Activated CD4-positive, CD25-positive, alpha-beta regulatory T cell treated with anti-CD3 and anti-CD28 coated beads, Interleukin-2, amount 50 U/mL, for 24 hours (primary cell): ENCODE data around the gene ZNF816.
"Not testable (repeated sequence)": the region's sequence is repeated elsewhere in the genome, so short reads cannot be mapped to it uniquely, and the experiment has no call there.

ENCODE experiments used
- ATAC-seq, 2 donors: fragments of 150-1000 bp; cut with Tn5 transposase; one replicate each; pipeline ENCODE4 v1.10.0; 2021; ENCODE audit warnings: mild to moderate bottlenecking in 1 of 2, moderate library complexity in 1 of 2

Gene ZNF816

DNA sequence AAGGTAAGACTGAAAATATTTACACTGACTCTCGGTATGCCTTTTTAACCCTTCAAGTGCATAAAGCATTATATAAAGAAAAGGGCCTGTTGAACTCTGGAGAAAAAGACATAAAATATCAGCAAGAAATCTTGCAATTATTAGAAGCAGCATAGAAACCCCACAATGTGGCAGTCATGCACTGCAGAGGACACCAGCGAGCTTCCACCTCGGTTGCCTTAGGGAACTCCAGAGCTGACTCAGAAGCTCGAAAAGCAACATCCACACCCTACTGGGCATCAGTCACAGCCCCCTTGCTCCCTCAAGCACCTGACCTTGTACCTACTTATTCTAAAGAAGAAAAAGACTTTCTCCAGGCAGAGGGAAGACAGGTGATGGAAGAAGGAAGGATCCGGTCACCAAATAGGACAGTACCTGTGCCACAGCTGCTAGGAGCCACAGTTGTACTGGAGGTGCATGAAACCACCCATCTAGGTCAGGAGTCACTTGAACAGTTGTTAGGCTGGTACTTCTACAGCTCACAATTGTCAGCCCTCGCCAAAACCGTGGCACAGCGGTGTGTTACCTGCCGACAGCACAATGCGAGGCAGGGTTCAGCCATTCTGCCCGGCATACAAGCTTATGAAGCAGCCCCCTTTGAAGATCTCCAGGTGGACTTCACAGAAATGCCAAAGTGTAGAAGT, 2.9 kb downstream of the ZNF816 start:
- ATAC-seq, result no peak

DNA sequence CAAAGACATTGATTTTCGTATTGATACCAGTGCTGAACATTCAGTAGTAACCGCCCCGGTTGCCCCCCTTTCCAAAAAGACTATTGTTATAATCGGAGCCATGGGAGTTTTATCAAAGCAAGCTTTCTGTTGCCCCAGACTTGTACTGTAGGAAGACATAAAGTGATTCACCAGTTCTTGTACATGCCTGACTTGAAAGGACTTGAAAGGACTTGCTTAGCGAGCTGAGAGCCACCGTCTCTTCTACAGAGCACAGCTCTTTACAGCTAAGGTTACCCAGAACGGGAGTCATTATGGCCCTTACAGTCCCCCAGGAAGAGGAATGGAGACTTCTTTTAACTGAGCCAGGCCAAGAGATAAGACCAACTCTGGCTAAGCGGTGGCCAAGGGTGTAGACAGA, 5.1 kb downstream of the ZNF816 start:
- no peak for ATAC-seq

DNA sequence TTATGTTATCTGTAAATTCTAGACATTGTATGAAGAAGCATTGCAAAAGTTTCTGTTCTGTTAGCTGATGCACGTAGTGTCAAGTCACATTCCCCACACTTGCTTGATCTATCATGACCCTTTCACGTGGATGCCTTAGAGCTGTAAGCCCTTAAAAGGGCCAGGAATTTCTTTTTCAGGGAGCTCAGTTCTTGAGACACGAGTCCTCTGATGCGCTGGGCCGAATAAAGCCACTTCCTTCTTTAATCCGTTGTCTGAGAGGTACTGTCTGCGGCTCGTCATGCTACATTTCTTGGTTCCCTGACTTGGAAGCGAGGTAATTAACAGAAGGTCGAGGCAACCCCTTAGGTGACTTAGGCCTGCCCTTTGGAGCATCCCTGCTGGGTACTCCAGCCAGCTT, 5.8 kb downstream of the ZNF816 start:
- ATAC-seq, result no peak

DNA sequence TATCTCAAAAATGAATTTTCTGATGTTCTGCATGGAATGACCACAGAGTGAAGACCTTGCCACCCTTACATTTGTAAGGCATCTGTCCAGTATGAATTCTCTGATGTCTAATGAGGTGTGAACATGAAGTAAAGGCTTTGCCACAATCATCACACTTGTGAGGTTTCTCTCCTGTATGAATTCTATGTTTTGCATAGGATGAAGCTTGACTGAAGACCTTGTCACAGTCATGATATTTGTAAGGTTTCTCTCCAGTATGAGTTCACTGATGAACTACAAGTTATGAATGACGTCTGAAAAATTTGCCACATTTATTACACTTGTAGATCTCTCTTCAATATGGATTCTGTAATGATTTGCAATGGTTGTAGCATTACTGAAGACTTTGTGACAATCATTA, 13.3 kb downstream of the ZNF816 start:
- ATAC-seq, result no peak

DNA sequence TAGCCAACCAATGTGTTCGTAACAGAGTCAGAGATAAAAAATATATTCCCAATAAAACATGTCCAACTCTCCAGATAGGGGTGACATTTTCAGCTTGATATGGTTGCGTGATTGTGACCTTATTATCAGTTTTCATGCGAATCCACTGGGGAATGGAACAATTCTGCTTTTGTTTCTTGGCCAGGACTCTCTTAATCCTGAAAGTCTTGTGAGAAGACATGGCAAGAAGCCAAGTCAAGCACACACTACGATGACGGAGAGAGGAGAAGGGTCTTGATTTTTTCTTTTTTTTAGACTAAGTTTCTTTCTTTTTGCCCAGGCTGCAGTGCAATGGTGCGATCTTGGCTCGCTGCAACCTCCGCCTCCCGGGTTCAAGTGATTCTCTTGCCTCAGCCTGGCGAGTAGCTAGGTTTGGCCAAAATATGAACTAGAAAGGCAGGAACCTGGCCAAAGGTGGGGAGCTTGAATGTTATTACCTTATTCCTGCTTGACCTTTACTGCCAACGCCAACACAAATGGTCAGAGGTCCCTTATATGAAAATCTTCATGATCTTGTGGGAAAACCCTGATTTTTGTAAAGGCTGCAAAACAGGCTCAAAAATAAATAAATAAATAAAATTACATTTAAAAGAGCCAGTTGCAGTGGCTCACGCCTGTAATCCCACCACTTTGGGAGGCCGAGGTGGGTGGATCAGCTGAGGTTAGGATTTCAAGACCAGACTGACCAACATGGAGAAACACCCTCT, 14.5 kb downstream of the ZNF816 start:
- no peak for ATAC-seq

DNA sequence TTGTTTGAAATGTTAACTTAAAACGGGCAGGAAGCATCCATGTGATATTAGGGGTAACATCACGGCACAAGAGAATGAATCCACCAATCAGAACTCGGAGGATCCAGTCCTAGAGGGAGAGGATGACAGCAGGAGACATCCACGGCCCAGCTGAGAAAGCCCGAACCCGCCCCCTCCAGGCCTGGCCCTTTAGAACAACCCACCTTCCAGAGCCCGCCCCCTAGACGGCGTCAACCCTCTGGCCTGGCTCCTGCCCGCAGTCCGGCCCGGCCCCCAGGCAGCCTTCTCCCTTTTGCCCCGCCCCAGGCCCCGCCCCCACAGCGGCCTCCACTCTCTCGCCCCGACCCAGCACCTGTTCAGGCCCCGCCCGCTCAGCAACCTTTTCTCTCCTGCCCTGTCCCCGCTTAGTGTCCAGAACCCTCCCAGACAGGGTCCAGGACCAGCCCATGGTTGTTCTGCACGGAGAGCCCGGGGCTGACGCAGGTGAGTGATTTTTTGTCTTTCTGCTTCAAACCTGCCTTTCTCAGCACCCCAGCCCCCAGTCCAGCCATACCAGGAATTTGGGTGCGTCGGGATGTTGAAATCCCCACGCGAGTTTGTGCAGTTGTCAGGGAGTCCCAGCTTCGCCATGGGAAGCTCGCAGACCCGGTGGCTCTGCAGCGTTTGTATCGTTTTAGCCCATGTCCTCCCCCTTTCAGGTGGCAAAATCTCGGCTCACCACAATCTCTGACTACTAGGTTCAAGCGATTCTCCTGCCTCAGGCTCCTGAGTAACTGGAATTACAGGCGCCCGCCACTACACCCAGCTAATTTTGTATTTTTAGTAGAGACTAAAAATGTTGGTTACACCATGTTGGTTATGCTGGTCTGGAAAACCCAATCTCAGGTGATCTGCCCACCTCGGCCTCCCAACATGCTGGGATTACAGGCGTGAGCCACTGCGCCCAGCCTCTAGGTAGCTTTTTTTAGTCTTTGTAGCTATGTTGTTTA, 16.1 kb downstream of the ZNF816 start:
- no peak for ATAC-seq

DNA sequence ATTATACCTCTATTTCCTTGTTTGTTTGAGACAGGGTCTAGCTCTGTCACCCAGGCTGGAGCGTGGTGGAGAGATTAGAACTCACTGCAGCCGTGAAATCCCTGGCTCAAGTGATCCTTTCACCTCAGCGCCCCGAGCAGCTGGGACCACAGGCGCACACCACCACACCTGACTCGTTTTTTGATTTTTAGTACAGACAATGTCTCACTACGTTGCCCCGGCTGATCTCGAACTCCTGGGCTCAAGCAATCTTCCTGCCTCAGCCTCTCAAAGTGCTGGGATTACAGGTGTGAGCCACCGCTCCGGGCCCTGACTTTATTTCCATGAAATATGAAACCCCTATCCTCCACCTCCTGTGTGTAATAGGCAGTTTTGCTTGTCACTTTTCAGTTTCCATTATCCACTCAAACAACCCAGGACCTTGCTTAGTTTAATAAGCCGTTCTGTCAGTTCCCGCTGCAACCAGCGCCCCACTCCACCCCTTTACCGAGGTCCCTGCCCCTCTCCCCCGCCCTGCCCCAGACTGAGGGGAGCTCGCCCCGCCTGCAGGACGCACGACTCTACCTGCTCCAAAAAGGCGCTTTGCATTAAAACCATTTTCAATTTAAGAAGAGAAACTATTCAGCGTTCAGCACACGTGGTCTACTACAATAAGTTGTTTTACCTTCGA, 16.9 kb downstream of the ZNF816 start:
- no peak for ATAC-seq

DNA sequence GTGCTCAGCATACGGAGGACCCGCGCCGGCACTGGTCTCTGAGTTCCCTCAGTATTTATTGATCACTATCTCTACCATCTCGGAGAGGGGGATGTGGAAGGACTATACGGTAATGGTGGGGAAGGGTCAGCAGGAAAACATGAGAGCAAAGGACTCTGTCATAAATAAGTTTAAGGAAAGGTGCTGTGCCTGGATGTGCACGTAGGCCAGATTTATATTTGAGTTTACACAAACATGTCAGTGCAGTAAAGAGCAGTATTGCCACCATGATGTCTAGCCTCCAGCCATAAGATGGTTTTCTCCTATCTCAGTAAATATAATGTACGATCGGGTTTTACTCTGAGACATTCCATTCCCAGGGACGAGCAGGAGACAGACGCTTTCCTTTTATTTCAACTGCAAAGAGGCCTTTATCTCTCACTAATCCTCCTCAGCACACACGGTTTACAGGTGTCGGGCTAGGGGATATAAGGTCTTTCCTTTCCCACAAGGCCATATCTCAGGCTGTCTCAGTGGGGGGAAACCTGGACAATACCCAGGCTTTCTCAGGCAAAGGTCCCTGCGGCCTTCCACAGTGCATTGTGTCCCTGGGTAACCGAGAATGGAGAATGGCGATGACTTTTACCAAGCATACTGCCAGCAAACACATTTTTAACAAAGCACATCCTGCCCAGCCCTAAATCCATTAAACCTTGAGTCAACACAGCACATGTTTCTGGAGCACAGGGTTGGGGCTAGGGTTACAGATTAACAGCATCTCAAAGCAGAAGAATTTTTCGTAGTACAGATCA, 17.8 kb downstream of the ZNF816 start:
- ATAC-seq, result not testable (repeated sequence)

DNA sequence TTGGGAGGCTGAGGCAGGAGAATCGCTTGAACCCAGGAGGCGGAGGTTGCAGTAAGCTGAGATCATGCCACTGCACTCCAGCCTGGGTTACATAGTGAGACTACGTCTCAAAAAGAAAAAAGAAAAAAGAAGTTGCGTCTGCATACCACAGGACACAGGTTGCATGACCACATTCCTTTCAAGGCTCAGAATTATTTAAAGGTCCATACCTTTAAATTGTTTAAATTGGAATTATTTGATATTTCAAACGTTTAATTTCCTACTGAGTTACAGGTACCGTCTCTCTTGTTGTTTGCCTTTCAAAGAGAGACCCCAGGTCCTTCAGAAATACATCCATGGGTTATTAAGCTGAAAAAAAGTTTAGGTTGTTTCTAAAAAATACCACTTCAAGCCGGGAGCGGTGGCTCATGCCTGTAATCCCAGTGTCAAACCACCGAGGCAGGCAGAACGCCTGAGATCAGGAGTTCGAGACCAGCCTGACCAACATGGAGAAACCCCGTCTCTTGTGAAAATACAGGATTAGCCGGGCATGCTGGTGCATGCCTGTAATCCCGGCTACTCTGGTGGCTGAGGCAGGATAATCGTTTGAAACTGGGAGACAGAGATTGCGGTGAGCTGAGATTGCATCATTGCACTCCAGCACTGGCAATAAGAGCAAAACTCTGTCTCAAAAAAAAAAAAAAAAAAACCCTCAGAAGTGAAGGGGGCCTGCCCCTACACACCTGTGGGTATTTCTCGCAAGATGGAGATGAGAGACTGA, 18.6 kb downstream of the ZNF816 start:
- no peak for ATAC-seq

DNA sequence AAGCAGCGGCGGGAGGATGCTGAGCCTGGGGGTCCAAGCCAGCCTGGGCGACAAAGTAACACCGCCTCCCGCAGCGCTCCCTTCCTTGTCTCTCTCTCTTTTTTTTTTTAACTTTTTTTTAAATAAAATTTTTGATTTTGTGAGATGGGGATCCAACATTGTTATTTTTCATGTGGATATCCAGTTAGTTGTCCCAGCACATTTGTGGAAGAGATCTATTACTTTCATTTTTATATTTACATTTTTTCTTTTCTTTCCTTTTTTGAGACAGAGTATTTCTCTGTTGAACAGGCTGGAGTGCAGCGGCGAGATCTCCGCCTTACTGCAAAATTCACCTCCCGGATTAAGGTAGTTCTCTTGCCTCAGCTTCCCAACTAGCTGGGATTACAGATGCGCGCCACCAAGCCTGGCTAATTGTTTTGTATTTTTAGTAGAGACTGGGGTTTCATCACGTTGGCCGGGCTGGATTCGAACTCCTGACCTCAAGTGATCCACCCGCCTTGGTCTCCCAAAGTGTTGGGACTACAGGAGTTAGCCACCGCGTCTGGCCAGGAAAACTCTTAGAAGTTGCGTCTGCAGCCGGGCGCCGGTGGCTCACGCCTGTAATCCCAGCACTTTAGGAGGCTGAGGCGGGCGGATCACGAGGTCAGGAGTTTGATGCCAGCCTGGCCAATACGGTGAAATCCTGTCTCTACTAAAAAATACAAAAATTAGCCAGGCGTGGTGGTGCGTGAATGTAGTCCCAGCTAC, 19.4 kb downstream of the ZNF816 start:
- ATAC-seq, result no peak

DNA sequence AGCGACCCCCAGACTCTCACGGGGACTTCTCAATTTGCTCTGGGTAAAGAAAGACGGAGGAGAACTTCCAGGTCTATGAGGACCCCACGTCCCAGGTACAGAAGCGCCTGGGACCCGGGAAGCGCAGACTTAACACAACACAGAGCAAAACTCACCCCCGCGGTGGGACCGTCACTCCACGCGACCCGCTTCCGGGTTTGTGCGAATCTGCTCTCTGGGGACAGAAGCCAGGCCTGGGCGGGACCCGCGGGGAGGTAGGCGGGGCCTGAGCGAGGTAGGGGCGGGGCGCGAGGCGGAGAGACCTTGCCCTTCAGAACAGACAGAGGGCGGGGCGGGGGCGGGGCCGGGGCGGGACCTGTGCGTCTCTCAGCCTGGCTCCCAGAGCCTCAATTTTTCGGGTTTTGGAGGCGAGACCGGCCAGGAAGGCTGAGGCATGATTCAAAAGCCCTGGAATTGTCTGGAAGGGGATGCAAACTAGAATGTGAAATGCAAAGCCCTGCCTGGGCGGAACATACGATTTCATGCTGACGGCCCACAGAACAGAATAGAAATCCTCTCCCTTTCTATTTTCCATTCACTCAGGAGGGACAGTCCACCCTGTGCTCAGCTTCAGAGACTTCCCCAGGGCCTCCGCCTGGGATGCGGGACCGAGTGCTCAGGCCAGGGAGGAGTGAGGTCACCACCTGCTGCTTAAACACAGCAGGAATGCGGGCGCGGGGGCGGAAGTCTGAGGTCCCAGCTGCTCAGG, 20.1 kb downstream of the ZNF816 start:
- ATAC-seq, result peak; percentile 99

DNA sequence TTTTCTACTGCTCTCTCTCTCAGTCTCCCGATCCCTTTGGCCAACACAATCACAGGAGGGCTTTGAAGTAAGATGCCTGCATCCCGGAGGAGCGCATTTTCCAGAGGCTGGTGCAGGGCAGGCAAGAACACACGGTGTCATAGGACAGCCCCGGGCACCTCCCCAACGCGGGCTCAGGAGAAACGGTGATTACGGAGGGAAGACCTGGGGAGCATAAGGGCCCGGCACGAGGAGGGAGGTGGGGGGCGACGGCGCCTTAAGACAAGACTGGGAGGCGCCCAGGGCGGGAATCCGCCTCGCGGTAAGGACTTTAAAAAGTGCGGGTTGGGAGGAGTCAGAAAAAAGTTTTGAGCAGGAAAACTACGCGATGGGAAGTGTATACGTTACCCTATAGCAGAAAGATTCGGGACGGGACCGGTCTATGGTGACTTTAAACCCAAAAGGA, 20.7 kb downstream of the ZNF816 start:
- ATAC-seq, result peak; percentile 17 to 28

DNA sequence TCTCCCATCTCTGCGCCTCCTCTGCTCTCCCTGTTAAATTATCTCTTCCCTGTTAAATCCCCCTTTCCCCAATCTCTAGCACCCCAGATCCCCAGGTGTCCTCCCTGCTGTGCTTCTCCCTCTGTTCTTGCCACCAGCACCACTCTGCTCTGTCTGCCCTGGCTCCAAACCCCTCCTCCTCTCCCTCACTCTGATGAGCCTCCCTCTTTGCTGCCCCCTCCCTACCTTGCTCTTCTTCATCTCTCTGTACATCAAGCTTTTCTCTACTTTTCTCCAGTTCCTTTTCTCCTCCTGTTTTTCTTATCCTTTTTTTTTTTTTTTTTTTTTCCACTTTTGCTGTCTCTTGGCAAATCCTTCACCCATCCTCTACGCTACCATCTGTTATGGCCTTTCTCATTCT, 21.2 kb downstream of the ZNF816 start:
- not testable (repeated sequence) for ATAC-seq

DNA sequence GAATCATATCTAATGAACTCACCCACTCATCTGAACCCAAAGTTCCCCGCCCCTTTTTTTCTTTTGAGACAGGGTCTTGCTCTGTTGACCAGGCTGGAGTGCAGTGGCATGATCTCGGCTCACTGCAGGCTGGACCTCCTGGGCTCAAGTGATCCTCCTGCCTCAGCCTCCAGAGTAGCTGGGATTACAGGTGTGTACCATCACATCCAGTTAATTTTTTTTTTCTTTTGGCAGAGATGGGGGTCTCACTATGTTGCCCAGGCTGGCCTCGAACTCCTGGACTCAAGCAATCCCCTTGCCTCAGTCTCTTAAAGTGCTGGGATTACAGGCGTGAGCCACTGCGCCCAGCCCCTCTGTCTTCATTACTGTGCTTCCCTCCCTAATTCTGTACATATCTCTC, 21.8 kb downstream of the ZNF816 start:
- not testable (repeated sequence) for ATAC-seq

DNA sequence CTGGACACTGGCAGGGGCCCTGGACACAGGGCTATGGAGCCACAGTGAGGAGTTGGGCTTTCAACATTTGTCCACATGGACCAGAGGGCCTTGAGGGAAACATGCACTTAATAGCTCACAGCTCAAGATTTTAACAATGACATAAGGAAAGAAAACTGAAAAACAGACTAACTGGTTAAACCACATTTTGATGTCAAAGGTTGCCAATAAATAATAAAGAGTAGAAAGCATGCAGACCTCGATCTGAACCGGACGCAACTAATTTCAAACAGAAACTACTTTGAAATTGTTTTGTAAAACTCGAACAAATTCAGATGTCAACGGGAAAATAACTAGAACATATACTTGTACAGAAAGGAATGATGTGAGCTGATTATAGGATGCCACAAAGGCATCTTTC, 23.9 kb downstream of the ZNF816 start:
- ATAC-seq, result no peak

DNA sequence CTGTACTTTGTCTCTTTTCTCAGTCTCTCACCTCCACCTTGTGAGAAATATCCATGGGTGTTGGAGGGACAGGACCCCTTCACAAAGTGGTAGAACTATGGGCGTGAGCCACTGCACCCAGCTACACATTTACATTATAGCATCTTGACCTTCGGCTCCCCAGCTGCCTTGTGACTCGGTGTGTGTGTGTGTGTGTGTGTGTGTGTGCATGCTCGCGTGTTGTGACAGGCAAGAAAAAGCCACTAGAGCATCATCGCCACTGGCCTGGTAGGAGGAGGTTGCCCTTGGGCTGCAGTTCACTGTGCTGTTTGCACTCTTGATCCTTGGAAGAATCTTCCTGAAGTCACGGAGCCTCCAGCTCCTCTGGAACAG, 25.7 kb downstream of the ZNF816 start:
- ATAC-seq, result no peak

DNA sequence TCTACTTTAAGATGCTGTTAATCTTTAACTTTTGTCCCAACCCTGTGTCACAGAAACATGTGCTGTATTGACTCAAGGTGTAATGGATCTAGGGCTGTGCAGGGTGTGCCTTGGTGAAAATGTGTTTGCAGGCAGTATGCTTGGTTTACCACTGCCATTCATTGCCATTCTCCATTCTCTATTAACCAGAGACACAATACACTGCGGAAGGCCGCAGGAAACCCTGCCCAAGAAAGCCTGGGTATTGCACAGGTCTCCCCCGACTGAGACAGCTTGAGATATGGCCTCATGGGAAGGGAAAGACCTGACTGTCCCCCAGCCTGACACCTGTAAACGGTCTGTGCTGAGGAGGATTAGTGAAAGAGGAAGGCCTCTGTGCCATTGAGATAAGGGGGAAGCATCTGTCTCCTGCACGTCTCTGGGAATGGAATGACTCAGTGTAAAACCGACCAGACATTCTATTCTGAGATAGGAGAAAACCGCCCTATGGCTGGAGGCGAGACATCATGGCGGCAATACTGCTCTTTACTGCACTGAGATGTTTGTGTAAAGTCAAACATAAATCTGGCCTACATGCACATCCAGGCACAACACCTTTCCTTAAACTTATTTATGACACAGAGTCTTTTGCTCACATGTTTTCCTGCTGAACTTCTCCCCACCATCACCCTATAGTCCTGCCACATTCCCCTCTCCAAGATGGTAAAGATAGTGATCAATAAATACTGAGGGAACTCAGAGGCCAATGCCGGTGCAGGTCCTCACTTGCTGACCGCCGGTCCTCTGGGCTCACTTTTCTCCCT, 26.3 kb downstream of the ZNF816 start:
- no peak for ATAC-seq

DNA sequence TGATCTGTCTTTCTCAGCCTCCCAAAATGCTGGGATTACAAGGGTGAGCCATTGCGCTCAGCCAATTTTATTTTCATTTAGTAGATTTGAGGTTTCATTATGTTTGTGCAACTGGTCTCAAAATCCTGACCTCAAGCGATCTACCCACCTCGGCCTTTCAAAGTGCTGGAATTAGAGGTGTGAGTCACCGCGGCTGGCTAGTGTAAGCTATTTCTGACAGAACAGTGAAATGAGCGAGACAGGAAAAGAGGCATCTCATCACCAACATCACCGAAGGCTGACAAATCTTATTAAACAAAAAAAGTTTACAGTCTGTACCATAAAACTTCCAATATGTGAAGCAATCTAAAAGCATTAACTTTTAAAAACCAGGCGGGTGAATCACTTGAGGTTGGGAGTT, 27.2 kb downstream of the ZNF816 start:
- no peak for ATAC-seq

DNA sequence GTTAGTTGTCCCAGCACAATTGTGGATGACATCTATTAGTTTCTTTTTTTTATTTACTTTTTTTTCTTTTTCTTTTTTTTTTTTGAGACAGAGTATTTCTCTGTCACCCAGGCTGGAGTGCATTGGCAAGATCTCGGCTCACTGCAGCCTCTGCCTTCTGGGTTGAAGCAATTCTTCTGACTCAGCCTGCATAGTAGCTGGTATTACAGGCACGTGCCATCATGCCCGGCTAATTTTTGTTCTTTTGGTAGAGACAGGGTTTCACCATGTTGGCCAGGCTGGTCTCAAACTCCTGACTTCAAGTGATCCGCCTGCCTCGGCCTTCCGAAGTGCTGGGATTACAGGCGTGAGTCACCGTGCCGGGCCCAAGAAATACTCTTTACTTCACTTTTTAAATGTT, 38.0 kb downstream of the ZNF816 start:
- ATAC-seq, result not testable (repeated sequence)
